ENCODE measurements around the gene NFKBIB. TPM values are rescaled to one million over a fixed set of nuclear protein-coding genes. Genes with fewer than 3 reads are reported as not detected.

NFKBIB gene
- total RNA-seq, 1 experiment from 2014 or later = 33.8 TPM

DNA sequence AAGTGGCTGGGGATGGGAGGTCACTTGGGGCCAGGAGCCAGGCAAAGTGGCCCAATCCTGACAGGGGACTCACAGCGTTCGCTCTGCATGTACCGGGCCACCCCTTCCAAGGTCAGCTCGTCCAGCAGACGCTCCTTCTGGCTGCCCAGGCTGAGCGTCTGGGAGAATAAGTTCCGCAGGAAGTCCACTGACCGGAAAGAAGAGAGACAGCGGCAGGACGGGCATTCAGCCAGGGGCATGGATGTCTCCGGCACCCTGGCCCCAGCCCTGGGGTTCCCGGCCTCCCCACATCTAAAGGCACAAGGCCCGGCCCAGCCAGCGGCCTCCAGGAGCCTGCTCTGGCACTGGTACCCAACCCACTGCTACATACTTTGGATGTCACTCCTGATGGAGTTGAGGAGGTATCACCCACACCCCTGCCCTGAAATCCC lies 6.4 kb upstream of the NFKBIB start:
- no CpG with 5 or more reads among the region's 14 CpGs for WGBS (ENCODE audit: extremely low coverage, insufficient read length, low lambda C conversion rate)
- Histone ChIP-seq H4K91ac (ENCODE audit: insufficient read length, low read depth, low read length) (no peak overlapping the region), H2BK15ac (ENCODE audit: low read depth, low read length) (no peak overlapping the region), H2BK5ac (ENCODE audit: insufficient read length, low read length) (no peak overlapping the region), H3K4ac (ENCODE audit: low read depth, low read length) (no peak overlapping the region), H3K27me3 (ENCODE audit: insufficient read depth, low read length) (no peaks in the 10 kb centered on the region), H3K9ac (ENCODE audit: extremely low read depth, insufficient read length, low read length) (no peak overlapping the region), H4K5ac (ENCODE audit: insufficient read length, low read depth, low read length) (no peak overlapping the region), H3K14ac (ENCODE audit: insufficient read depth, low read length) (no peak overlapping the region), H3K9me3 (ENCODE audit: control insufficient read depth, low read depth, low read length) (no peaks in the 10 kb centered on the region), H3K4me1 (ENCODE audit: insufficient read depth, low read length) (no peaks in the 10 kb centered on the region), H2AFZ (ENCODE audit: low read length) (no peak overlapping the region), H3K23me2 (ENCODE audit: insufficient read length, low read depth, low read length, poor library complexity, severe bottlenecking) (no peaks in the 10 kb centered on the region), H3K56ac (ENCODE audit: insufficient read length, low read depth, low read length) (no peak overlapping the region), H3K79me2 (ENCODE audit: insufficient read depth, low read length) (no peaks in the 10 kb centered on the region), H3K27ac (ENCODE audit: insufficient read length, low read depth, low read length) (no peak overlapping the region), H3K23ac (ENCODE audit: insufficient read length, low read depth, low read length) (no peak overlapping the region), H2BK20ac (ENCODE audit: low read depth, low read length, poor library complexity, severe bottlenecking) (no peak overlapping the region), H3T11ph (ENCODE audit: low read length) (no peak overlapping the region), H4K20me1 (ENCODE audit: control insufficient read depth, insufficient read depth, insufficient read length) (no peaks in the 10 kb centered on the region), H3K4me2 (ENCODE audit: insufficient read depth, insufficient read length, low read length) (no peak overlapping the region), H2BK120ac (ENCODE audit: low read depth, low read length, poor library complexity, severe bottlenecking) (no peak overlapping the region), H2BK12ac (ENCODE audit: insufficient read length, low read depth, low read length) (no peak overlapping the region), H3K18ac (ENCODE audit: insufficient read length, low read depth, low read length) (no peak overlapping the region), H2AK5ac (ENCODE audit: insufficient read length, low read length) (no peak overlapping the region), H3K79me1 (ENCODE audit: insufficient read depth, low read depth, low read length, poor library complexity, severe bottlenecking) (no peaks in the 10 kb centered on the region), H4K8ac (replicated peaks; ENCODE audit: insufficient read length, low read depth, low read length) (no peak overlapping the region)
- no peak for DNase-seq
- Mint-ChIP-seq H3K27ac (peak overlapping the region in 1 of 3 experiments; percentile 59; a peak in 1 of 7 replicates), H3K36me3 (ENCODE audit: insufficient read depth in 1 of 3, low read depth in 3 of 3) (no peaks in the 10 kb centered on the region), H3K9me3 (no peaks in the 10 kb centered on the region), H3K4me3 (no peak overlapping the region), H3K27me3 (ENCODE audit: low read depth) (peaks cover 8% of the 10 kb centered on the region), H3K4me1 (peaks cover under 1 to 2% of the 10 kb centered on the region in 2 experiments; a peak in 3 of 4 replicates)
- TF ChIP-seq, protein P1, sequence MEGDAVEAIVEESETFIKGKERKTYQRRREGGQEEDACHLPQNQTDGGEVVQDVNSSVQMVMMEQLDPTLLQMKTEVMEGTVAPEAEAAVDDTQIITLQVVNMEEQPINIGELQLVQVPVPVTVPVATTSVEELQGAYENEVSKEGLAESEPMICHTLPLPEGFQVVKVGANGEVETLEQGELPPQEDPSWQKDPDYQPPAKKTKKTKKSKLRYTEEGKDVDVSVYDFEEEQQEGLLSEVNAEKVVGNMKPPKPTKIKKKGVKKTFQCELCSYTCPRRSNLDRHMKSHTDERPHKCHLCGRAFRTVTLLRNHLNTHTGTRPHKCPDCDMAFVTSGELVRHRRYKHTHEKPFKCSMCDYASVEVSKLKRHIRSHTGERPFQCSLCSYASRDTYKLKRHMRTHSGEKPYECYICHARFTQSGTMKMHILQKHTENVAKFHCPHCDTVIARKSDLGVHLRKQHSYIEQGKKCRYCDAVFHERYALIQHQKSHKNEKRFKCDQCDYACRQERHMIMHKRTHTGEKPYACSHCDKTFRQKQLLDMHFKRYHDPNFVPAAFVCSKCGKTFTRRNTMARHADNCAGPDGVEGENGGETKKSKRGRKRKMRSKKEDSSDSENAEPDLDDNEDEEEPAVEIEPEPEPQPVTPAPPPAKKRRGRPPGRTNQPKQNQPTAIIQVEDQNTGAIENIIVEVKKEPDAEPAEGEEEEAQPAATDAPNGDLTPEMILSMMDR (conservative IDR thresholded peaks at IDR 0.05) = no peak
